Measurements from ENCODE around the gene THTPA. TPM values are rescaled to one million over a fixed set of nuclear protein-coding genes. Genes with fewer than 3 reads are reported as not detected.
A peak's percentile ranks its signal among the peaks of the same experiment; 100 is the strongest.

Gene THTPA
- total and polyA plus RNA-seq, 9 of the 15 experiments (the other 6 are each of a cell fraction or from before 2014, with no cell fraction given), result 2.4 to 8.7 (median 5.2) TPM

GRCh38 chr14:23568021-23568599, 12.0 kb downstream of the THTPA start:
- intact Hi-C loops (cut with micrococcal nuclease), result no loop called here
- ChIA-PET POLR2A (interaction anchor here (1.1 kb wide), 1 partner anchor 91 kb away, joined by 3 read pairs; no protein-coding TSS in a partner anchor), CTCF (ENCODE audit: low intra/inter-chr PET ratio) (no interaction called here)
- ATAC-seq (no peak), FAIRE-seq (no peak), DNase-seq (ENCODE audit: extremely low read depth in 1 of 4, low spot score in 3 of 4) (no peak)
- peak overlapping the region; percentile 88 for H3K4me2 ChIP-seq (ENCODE audit: insufficient read depth, low read length)
- BruUV-seq (replicated peaks), result TSS peak; percentile 82
- in situ Hi-C loops (cut with MboI), result loop anchor here (10.0 kb wide), 1 partner anchor 303 kb away; no protein-coding TSS in a partner anchor
- no peaks in the 10 kb centered on the region for H3K9me1 ChIP-seq (ENCODE audit: control insufficient read depth, insufficient read depth, low read length)
- peaks cover 24% of the 10 kb centered on the region; the same call in 2 of the 3 replicates for H3K36me3 ChIP-seq (ENCODE audit: control insufficient read depth, insufficient read depth, low read length)
- peak overlapping the region; percentile 48; the same call in 2 of the 3 replicates for H3K27ac ChIP-seq (ENCODE audit: extremely low read depth, low read depth, low read length)
- no peaks in the 10 kb centered on the region for H4K20me1 ChIP-seq (replicated peaks; ENCODE audit: control insufficient read depth, insufficient read depth, low read length)
- H2AFZ ChIP-seq (ENCODE audit: low read depth, low read length), result peak overlapping the region; percentile 97; the same call in 1 of the 2 replicates
- H3K27me3 ChIP-seq (ENCODE audit: control insufficient read depth in 2 of 2, insufficient read depth in 2 of 2, low read length in 2 of 2), result no peaks in the 10 kb centered on the region
- H3K9me3 ChIP-seq (replicated peaks; ENCODE audit: control insufficient read depth, insufficient read depth, low read depth, low read length), result no peaks in the 10 kb centered on the region; the same call in 1 of the 2 replicates
- peaks cover 12 to 36% of the 10 kb centered on the region in 2 experiments; a peak in 4 of 5 replicates for H3K4me1 ChIP-seq (replicated peaks in 1 of 2; ENCODE audit: control insufficient read depth in 2 of 2, insufficient read depth in 2 of 2, low read length in 2 of 2)
- H3K79me2 ChIP-seq (ENCODE audit: control insufficient read depth, insufficient read depth, low read length), result peaks cover 10% of the 10 kb centered on the region; the same call in 2 of the 3 replicates
- H3K4me3 ChIP-seq, result no peak overlapping the region
- peak overlapping the region; percentile 59 to 72 for H3K9ac ChIP-seq (ENCODE audit: insufficient read depth in 1 of 2, low read depth in 2 of 2, low read length in 2 of 2)
- WGBS (ENCODE audit: insufficient coverage, low coverage, missing lambda C conversion rate), result 34% methylated on average over 2 of the region's 2 CpGs
- no peak for TF ChIP-seq CBFB (CRISPR knock-in tag; IDR thresholded peaks at IDR 0.05)
- TF ChIP-seq ZNF3 (CRISPR knock-in tag; IDR thresholded peaks at IDR 0.05), result no peak
- 0 out of 2 replicates have a peak, but pooled peaks have one; percentile 35 for TF ChIP-seq ZNF395 (CRISPR knock-in tag; IDR thresholded peaks at IDR 0.05)
- no peak for TF ChIP-seq ZFP36 (IDR thresholded peaks at IDR 0.05; ENCODE audit: low read depth, low read length, partially characterized antibody)
- no peak for TF ChIP-seq ZBTB12 (CRISPR knock-in tag; IDR thresholded peaks at IDR 0.05)
- TF ChIP-seq TCF7 (IDR thresholded peaks at IDR 0.05; ENCODE audit: borderline replicate concordance), result no peak
- TF ChIP-seq PHB2 (IDR thresholded peaks at IDR 0.05; ENCODE audit: low read depth), result no peak
- TF ChIP-seq MLLT1 (IDR thresholded peaks at IDR 0.05), result no peak
- TF ChIP-seq MAZ (CRISPR knock-in tag; conservative IDR thresholded peaks at IDR 0.05 in 1 of 2, IDR thresholded peaks at IDR 0.05 in 1 of 2), result no peak
- TF ChIP-seq SNRNP70 (optimal IDR thresholded peaks at IDR 0.05; ENCODE audit: low read depth, low read length), result no peak
- no peak for TF ChIP-seq SNAPC5 (CRISPR knock-in tag; IDR thresholded peaks at IDR 0.05)
- no peak for TF ChIP-seq MIER1 (IDR thresholded peaks at IDR 0.05; ENCODE audit: low read depth)
- no peak for TF ChIP-seq CGGBP1 (CRISPR knock-in tag; IDR thresholded peaks at IDR 0.05)
- no peak for TF ChIP-seq FOXO4 (CRISPR knock-in tag; IDR thresholded peaks at IDR 0.05)
